Measurements from ENCODE around the gene CBX3. TPM values are rescaled to one million over a fixed set of nuclear protein-coding genes. Genes with fewer than 3 reads are reported as not detected.
"Not testable (repeated sequence)": the region's sequence is repeated elsewhere in the genome, so short reads cannot be mapped to it uniquely, and the experiment has no call there.

Gene CBX3
- total RNA-seq, 2 donors from 2014 or later = 51.6 to 75.3 TPM

DNA sequence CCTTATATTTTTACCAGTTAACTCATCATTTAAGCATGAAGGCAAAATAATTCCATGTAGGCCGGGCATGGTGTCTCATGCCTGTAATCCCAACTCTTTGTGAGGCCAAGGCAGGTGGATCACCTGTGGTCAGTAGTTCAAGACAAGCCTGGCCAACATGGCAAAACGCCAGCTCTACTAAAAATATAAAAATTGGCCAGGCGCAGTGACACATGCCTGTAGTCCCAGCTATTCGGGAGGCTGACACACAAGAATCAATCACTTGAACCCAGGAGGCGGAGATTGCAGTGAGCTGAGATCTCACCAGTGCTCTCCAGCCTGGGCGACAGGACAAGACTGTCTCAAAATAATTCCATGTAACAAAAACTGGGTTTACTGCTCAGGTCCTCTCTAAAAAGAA is 19.3 kb upstream of the CBX3 start:
- H3K27ac ChIP-seq = no peak overlapping the region
- H3K27me3 ChIP-seq (replicated peaks; ENCODE audit: insufficient read depth) = no peaks in the 10 kb centered on the region
- intact Hi-C loops (cut with DNase I) = no loop called here
- no peak overlapping the region for H3K4me3 ChIP-seq
- H3K9me3 ChIP-seq = no peaks in the 10 kb centered on the region
- WGBS = 72% methylated on average over 6 of the region's 6 CpGs
- TF ChIP-seq POLR2A (IDR thresholded peaks at IDR 0.05) (no peak), POLR2AphosphoS5 (IDR thresholded peaks at IDR 0.05) (no peak)
- TF ChIP-seq, protein P1, sequence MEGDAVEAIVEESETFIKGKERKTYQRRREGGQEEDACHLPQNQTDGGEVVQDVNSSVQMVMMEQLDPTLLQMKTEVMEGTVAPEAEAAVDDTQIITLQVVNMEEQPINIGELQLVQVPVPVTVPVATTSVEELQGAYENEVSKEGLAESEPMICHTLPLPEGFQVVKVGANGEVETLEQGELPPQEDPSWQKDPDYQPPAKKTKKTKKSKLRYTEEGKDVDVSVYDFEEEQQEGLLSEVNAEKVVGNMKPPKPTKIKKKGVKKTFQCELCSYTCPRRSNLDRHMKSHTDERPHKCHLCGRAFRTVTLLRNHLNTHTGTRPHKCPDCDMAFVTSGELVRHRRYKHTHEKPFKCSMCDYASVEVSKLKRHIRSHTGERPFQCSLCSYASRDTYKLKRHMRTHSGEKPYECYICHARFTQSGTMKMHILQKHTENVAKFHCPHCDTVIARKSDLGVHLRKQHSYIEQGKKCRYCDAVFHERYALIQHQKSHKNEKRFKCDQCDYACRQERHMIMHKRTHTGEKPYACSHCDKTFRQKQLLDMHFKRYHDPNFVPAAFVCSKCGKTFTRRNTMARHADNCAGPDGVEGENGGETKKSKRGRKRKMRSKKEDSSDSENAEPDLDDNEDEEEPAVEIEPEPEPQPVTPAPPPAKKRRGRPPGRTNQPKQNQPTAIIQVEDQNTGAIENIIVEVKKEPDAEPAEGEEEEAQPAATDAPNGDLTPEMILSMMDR (IDR thresholded peaks at IDR 0.05) = no peak
- DNase-seq (ENCODE audit: low spot score) = no peak
- H3K36me3 ChIP-seq = no peaks in the 10 kb centered on the region
- H3K4me1 ChIP-seq (replicated peaks) = no peaks in the 10 kb centered on the region

DNA sequence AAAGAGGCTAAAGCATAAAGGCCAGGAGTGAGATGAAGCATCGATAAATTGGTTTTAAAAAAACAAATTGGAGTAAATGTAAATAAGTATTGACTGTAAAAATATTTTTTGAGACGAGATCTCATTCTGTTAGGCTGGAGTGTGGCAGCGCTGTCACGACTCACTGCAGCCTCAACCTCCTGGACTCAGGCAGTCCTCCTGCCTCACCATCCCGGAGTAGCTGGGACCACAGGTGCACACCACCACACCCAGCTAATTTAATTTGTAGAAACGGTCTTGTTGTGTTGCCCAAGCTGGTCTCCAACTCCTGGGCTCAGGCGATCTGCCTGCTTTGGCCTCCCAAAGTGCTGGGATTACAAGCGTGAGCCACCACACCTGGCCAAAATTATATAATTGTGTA is 18.8 kb upstream of the CBX3 start:
- no peak for DNase-seq (ENCODE audit: low spot score)
- WGBS = 83% methylated on average over 8 of the region's 8 CpGs
- H3K27ac ChIP-seq = no peak overlapping the region
- H3K4me3 ChIP-seq = no peak overlapping the region
- no peaks in the 10 kb centered on the region for H3K9me3 ChIP-seq
- no peaks in the 10 kb centered on the region for H3K4me1 ChIP-seq (replicated peaks)
- no peaks in the 10 kb centered on the region for H3K27me3 ChIP-seq (replicated peaks; ENCODE audit: insufficient read depth)
- intact Hi-C loops (cut with DNase I) = no loop called here
- no peak for TF ChIP-seq POLR2A (IDR thresholded peaks at IDR 0.05)
- TF ChIP-seq, protein P1 (IDR thresholded peaks at IDR 0.05) = no peak
- no peak for TF ChIP-seq POLR2AphosphoS5 (IDR thresholded peaks at IDR 0.05)
- no peaks in the 10 kb centered on the region for H3K36me3 ChIP-seq

DNA sequence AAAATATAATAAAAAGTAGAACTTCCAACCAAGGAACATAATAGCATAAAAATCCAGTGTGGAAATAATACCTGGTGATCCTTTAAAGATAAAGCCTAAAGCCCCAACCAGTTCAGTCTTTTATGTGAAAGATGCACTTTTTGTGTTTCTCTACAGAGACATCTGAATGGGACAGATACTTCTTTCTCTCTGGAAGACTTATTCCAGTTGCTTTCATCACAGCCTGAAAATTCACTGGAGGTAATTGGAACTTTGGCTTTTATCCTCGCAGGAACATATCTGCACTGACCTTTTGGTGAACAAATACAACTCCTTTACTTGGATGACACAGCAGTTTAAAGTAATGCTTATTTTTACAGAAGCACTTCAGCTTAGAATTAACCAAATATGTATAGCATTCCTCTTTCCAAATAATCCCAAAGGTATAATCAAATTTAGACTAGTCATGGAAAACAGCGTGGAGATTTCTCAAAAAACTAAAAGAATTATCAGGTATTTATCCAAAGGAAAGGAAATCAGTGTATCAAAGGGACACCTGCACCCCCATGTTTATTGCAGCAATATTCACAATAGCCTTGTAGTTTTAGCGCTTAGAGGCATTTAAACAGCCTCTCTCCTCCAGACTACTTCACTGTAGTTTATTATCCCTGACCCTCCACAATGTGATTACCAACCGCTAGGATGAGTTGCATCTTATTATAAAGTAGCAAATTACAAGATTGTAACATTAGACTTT is 17.8 kb upstream of the CBX3 start:
- TF ChIP-seq POLR2AphosphoS5 (IDR thresholded peaks at IDR 0.05) (peak; percentile 12), POLR2A (IDR thresholded peaks at IDR 0.05) (no peak)
- TF ChIP-seq, protein P1 (IDR thresholded peaks at IDR 0.05) = no peak
- DNase-seq (ENCODE audit: low spot score) = no peak
- H3K9me3 ChIP-seq = no peaks in the 10 kb centered on the region
- no peaks in the 10 kb centered on the region for H3K36me3 ChIP-seq
- intact Hi-C loops (cut with DNase I) = no loop called here
- H3K27me3 ChIP-seq (replicated peaks; ENCODE audit: insufficient read depth) = no peaks in the 10 kb centered on the region
- H3K4me3 ChIP-seq = no peak overlapping the region
- H3K27ac ChIP-seq = no peak overlapping the region
- WGBS = 55% methylated on average over 4 of the region's 4 CpGs
- no peaks in the 10 kb centered on the region for H3K4me1 ChIP-seq (replicated peaks)

DNA sequence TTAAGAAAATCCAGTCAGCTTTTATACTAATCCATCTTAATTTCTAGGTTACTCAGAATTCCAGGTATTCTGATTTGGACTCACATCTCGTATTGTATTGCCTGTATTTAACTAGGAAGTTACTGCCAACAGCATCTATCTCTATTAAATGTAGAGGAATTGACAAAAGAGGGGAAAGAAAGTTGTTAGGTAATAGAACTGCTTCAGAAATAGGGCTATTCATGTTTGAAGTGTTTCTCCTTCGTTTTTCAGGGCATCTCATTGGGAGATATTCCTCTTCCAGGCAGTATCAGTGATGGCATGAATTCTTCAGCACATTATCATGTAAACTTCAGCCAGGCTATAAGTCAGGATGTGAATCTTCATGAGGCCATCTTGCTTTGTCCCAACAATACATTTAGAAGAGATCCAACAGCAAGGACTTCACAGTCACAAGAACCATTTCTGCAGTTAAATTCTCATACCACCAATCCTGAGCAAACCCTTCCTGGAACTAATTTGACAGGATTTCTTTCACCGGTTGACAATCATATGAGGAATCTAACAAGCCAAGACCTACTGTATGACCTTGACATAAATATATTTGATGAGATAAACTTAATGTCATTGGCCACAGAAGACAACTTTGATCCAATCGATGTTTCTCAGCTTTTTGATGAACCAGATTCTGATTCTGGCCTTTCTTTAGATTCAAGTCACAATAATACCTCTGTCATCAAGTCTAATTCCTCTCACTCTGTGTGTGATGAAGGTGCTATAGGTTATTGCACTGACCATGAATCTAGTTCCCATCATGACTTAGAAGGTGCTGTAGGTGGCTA is 17.1 kb upstream of the CBX3 start:
- DNase-seq (ENCODE audit: low spot score); H3K27me3 ChIP-seq (replicated peaks; ENCODE audit: insufficient read depth); H3K9me3 ChIP-seq; H3K4me1 ChIP-seq (replicated peaks); H3K27ac ChIP-seq; H3K36me3 ChIP-seq; H3K4me3 ChIP-seq; intact Hi-C loops (cut with DNase I): not testable (repeated sequence)
- WGBS = 68% methylated on average over 4 of the region's 4 CpGs

DNA sequence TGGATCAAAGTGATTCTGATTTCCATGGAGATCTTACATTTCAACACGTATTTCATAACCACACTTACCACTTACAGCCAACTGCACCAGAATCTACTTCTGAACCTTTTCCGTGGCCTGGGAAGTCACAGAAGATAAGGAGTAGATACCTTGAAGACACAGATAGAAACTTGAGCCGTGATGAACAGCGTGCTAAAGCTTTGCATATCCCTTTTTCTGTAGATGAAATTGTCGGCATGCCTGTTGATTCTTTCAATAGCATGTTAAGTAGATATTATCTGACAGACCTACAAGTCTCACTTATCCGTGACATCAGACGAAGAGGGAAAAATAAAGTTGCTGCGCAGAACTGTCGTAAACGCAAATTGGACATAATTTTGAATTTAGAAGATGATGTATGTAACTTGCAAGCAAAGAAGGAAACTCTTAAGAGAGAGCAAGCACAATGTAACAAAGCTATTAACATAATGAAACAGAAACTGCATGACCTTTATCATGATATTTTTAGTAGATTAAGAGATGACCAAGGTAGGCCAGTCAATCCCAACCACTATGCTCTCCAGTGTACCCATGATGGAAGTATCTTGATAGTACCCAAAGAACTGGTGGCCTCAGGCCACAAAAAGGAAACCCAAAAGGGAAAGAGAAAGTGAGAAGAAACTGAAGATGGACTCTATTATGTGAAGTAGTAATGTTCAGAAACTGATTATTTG is 16.3 kb upstream of the CBX3 start:
- H3K27me3 ChIP-seq (replicated peaks; ENCODE audit: insufficient read depth) = no peaks in the 10 kb centered on the region
- no peak overlapping the region for H3K4me3 ChIP-seq
- WGBS = 91% methylated on average over 10 of the region's 10 CpGs
- H3K36me3 ChIP-seq = peaks cover 0 to under 1% of the 10 kb centered on the region in 2 donors
- no peak overlapping the region for H3K27ac ChIP-seq
- no peak for DNase-seq (ENCODE audit: low spot score)
- no peaks in the 10 kb centered on the region for H3K4me1 ChIP-seq (replicated peaks)
- TF ChIP-seq POLR2A (IDR thresholded peaks at IDR 0.05) = no peak
- no peak for TF ChIP-seq POLR2AphosphoS5 (IDR thresholded peaks at IDR 0.05)
- TF ChIP-seq, protein P1 (IDR thresholded peaks at IDR 0.05) = no peak
- intact Hi-C loops (cut with DNase I) = no loop called here
- H3K9me3 ChIP-seq = no peaks in the 10 kb centered on the region

All from prostate gland (tissue), 2 donors.